Peyer's patch (tissue), 4 donors: ENCODE measurements around the gene RUNDC3A. TPM values are rescaled to one million over a fixed set of nuclear protein-coding genes. Genes with fewer than 3 reads are reported as not detected.

ENCODE experiments used
- DNase-seq, 3 donors: peaks; one replicate each; pipeline ENCODE4 v3.0.0-alpha.2; 2017 to 2019
- H3K27ac ChIP-seq, 4 donors: fragments of 200-600 bp; sonication (generic); one replicate each; pipeline ENCODE4 v1.5.1; 2016 to 2019
- H3K27me3 ChIP-seq, 2 donors: fragments of 200-600 bp; sonication (generic); one replicate each; pipeline ENCODE4 v1.5.1; 2019
- H3K36me3 ChIP-seq, 3 donors: fragments of 200-600 bp; sonication (generic); one replicate each; pipeline ENCODE4 v1.5.1; 2016 to 2019
- H3K4me1 ChIP-seq, 4 donors: fragments of 200-600 bp; sonication (generic); one replicate each; pipeline ENCODE4 v1.5.1; 2016 to 2019
- H3K4me3 ChIP-seq, 4 donors: fragments of 200-600 bp; sonication (generic); 1 replicate in 3 of 4; 2 replicates in 1 of 4; pipeline ENCODE4 v1.5.1; 2016 to 2019; ENCODE audit warnings: mild to moderate bottlenecking in 1 of 4
- H3K9me3 ChIP-seq, 4 donors: fragments of 200-600 bp; sonication (generic); one replicate each; pipeline ENCODE4 v1.5.1; 2016 to 2019; ENCODE audit warnings: mild to moderate bottlenecking in 1 of 4
- CTCF ChIP-seq, 6 experiments: fragments of 450-650 bp in 4 of 6; fragments of 200-600 bp in 2 of 6; sonication (generic) in 1 of 6; IDR thresholded peaks; one replicate each; pipeline ENCODE4 v1.5.1; 2017 to 2019; ENCODE audit warnings: antibody characterized with exemption in 6 of 6, mild to moderate bottlenecking in 3 of 6, moderate library complexity in 1 of 6
- POLR2A ChIP-seq, 2 donors: fragments of 450-650 bp; IDR thresholded peaks; one replicate each; pipeline ENCODE4 v1.5.1; 2017; ENCODE audit warnings: antibody characterized with exemption in 2 of 2, mild to moderate bottlenecking in 2 of 2, moderate library complexity in 2 of 2
- total RNA-seq, 4 donors: library from RNA; depleted of rRNA; stranded (reverse); fragments of >200 nt; gene quantifications; one replicate each; pipeline ENCODE4 v1.1.0, GENCODE V29; 2016

The RUNDC3A gene
- total RNA-seq, 4 donors from 2014 or later = 0.88 to 14.9 (median 3.8) TPM

DNA sequence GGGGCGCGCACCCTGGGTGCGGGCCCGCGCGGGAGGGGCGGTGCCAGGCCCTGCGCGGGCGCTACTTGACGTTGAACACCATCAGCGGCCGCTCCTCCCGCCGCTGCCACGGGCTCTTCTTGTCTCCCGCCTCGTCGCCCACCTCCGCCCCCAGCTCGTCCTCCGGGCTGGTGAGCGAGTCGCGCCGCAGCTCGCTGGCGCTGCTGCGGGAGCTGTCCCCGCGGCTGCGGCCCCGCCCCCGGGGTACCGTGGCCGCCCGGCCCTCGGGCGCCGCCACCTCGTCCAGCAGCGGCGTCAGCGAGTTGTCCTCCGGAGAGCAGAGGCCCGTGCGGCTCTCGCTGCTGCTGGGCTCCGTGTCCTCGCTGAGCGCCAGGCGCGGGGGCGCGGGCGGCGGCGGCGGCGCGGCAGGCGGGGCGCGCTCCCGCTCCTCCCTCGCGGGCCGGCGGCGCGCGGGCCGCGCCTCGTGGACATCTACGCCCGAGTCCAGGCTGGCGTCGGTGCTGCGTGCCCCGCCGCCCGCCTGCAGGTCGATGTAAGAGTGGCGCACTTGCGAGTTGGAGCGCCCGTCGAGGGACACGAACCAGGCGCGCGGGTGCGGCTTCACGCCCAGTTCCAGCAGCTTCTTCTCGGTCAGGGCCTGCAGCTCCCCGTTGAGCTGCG, 45.4 kb downstream of the RUNDC3A start:
- H3K4me3 ChIP-seq = peak overlapping the region; percentile 41 to 60 (median 56)
- peaks cover 0 to 45% (median 0%) of the 10 kb centered on the region in 3 donors for H3K36me3 ChIP-seq
- DNase-seq = peak in 2 of 3 donors; percentile 58 to 60
- H3K4me1 ChIP-seq = peaks cover 0 to 8% (median 2%) of the 10 kb centered on the region in 4 donors
- TF ChIP-seq POLR2A (IDR thresholded peaks at IDR 0.05) (no peak), CTCF (IDR thresholded peaks at IDR 0.05) (no peak)
- peak overlapping the region in 1 of 4 donors; percentile 69 for H3K27ac ChIP-seq
- no peaks in the 10 kb centered on the region for H3K27me3 ChIP-seq
- no peaks in the 10 kb centered on the region for H3K9me3 ChIP-seq

DNA sequence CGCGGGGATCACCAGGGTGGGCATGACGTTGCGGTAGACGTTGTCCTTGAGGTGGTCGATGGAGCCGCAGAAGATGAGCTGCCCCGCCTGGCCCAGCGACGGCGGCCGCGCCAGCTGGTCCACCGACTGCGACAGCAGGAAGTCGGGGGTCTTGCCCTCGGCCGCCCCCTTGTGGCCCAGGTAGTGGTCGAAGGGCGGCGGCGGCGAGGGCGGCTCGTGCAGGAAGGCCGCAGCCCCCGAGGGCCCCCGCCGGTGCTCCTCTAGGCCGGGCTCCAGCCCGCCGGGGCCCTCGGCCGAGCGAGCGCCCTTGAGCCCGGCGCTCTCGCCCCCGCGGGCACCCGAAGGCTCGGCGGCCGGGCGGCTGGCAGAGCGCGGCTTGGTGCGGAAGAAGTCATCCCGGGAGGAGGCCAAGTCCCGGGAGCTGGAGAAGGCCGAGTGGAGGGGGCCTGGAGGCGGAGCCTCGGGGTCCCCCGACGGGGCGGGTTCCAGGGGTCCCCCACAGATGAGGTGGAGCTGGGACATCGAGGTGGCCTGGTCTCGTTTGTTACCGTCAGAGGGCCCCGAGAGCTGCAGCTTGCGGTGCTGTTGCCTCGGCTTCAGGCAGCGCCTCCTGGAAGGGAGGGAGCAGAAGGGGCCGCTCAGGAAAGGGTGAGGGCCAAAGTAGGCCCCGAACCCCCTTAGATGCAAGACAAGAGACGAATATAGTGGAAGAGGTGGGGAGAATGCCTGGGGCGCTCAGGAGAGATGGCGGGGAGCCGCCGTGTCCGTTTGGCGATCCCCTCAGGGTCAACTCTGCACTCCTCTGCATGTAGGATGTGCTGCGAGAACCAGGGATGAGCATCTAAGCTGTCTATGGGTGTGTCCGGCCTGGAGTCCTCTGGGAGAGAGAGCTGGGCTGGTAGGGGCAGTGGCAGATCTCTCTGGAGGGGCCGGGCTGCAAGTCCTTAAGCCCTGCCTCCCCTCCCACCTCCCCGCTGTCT, 46.5 kb downstream of the RUNDC3A start:
- H3K9me3 ChIP-seq = no peaks in the 10 kb centered on the region
- DNase-seq = peak; percentile 55 to 86 (median 81)
- TF ChIP-seq POLR2A (IDR thresholded peaks at IDR 0.05) = no peak
- peak; percentile 19 to 49 (median 36) for TF ChIP-seq CTCF (IDR thresholded peaks at IDR 0.05)
- H3K4me1 ChIP-seq = peaks cover 0 to 4% (median 0%) of the 10 kb centered on the region in 4 donors
- peak overlapping the region; percentile 19 to 60 (median 48) for H3K4me3 ChIP-seq
- peaks cover 0 to 34% (median 0%) of the 10 kb centered on the region in 3 donors for H3K36me3 ChIP-seq
- H3K27ac ChIP-seq = peak overlapping the region in 1 of 4 donors; percentile 69
- H3K27me3 ChIP-seq = no peaks in the 10 kb centered on the region

- Histone ChIP-seq H3K4me3 (no peak overlapping the region), H3K4me1 (peaks cover 0 to 4% (median 0%) of the 10 kb centered on the region in 4 donors), H3K9me3 (no peaks in the 10 kb centered on the region), H3K36me3 (peaks cover 0 to 26% (median 0%) of the 10 kb centered on the region in 3 donors), H3K27ac (no peak overlapping the region), H3K27me3 (no peaks in the 10 kb centered on the region)
- no peak for DNase-seq
- TF ChIP-seq CTCF (IDR thresholded peaks at IDR 0.05) (no peak), POLR2A (IDR thresholded peaks at IDR 0.05) (no peak)
Observed at GRCh38 chr17:44355642-44356099, 47.3 kb downstream of the RUNDC3A start.

DNA sequence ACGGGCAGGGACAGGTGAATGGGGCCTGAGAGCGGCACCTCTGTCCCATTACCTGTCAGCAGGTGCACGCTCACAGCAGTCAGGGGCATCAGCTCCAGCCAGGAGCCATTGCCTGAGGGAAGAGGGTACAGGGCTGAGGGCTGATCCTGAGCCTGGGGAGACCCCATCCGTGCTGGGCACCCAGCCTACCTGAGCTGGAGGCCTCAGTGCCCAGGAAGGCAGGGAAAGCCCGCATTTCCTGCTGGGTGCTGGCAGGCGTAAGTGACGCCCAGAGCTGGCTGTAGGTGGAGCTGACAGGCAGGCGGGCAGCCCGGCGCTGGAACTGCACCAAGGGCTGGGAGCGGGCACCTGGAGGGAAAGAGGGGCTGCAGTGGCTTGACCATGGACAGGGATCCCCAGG, 47.8 kb downstream of the RUNDC3A start:
- Histone ChIP-seq H3K4me1 (peaks cover 0 to 4% (median 0%) of the 10 kb centered on the region in 4 donors), H3K9me3 (no peaks in the 10 kb centered on the region), H3K4me3 (no peak overlapping the region), H3K27ac (no peak overlapping the region), H3K36me3 (peaks cover 0 to 20% (median 0%) of the 10 kb centered on the region in 3 donors), H3K27me3 (no peaks in the 10 kb centered on the region)
- TF ChIP-seq CTCF (IDR thresholded peaks at IDR 0.05) = no peak
- TF ChIP-seq POLR2A (IDR thresholded peaks at IDR 0.05) = no peak
- DNase-seq = no peak

DNA sequence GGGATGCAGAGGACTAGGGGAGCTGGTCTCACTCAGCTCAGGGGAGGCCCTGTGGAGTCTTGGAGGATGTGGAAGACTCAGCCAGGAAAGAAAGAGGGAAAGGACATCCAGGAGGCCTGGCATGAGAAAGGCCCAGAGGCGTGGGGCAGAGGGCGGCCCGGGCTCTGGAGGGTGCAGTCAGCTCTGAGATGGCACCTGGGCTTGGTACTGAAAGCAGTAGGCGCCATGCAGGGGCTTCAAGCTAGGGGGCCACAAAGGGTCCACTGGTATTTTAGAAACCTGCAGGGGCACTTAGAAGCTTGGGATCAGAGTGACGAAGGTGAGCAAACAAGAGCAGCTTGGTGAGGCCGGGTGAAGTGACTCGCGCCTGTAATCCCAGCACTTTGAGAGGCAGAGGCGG, 49.7 kb downstream of the RUNDC3A start:
- H3K4me3 ChIP-seq = no peak overlapping the region
- no peaks in the 10 kb centered on the region for H3K9me3 ChIP-seq
- TF ChIP-seq CTCF (IDR thresholded peaks at IDR 0.05) (no peak), POLR2A (IDR thresholded peaks at IDR 0.05) (no peak)
- H3K27me3 ChIP-seq = peaks cover 0 to 8% of the 10 kb centered on the region in 2 donors
- H3K36me3 ChIP-seq = peaks cover 0 to 2% (median 0%) of the 10 kb centered on the region in 3 donors
- no peak overlapping the region for H3K27ac ChIP-seq
- H3K4me1 ChIP-seq = peaks cover 0 to 9% (median 7%) of the 10 kb centered on the region in 4 donors
- no peak for DNase-seq
